Activated T-helper 1 cell treated with Interleukin-2 at 50 U/mL for 16 hours (primary cell): ENCODE results near the gene UNC5B.

Experiments used
- DNase-seq: peaks from one replicate; pipeline ENCODE4 v3.0.0-alpha.2; 2020; ENCODE audit warnings: low read depth

Gene UNC5B

GRCh38 chr10:71255550-71255807 is 43.1 kb downstream of the UNC5B start:
- DNase-seq: no peak

DNA sequence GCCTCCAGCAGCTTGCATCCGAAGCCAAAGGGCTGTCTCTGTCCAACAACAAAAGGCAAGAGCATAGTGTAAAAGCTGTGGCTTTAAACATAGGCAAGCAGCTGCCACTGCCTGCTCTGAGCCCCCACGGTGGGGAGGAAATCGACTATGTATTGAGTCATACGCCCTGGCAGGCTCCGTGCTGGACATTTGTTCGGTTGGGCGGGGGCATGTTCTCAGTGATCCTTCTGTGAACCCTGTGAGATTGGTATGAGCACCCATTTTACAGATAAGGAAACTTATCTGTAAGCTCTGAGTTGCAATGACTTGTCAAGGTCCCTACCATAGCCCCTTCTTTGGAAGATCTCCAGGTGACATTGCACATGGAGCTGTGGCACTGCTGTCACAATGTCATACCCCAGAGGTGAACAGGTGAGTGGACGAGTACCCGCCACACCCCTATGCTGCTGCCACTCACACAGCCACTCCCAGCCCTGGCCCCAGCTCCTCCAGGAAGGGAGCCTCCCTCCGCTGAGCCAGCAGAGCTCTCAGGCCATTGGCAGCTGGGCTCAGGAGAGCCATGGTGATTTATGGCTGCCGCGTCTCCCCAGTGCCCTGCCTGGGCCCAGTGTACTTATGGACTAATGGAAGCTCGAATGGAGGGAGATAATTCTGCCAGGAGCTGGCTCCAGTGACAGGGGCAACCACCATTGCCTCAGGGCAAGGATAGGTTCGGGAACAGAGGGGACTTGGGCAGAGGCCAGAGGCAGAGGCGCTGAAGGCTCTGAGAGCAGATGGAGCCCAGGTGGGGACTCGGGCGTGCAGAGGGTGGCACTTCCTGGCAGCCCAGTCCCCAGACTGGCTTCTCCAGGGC is 43.7 kb downstream of the UNC5B start:
- DNase-seq: no peak

DNA sequence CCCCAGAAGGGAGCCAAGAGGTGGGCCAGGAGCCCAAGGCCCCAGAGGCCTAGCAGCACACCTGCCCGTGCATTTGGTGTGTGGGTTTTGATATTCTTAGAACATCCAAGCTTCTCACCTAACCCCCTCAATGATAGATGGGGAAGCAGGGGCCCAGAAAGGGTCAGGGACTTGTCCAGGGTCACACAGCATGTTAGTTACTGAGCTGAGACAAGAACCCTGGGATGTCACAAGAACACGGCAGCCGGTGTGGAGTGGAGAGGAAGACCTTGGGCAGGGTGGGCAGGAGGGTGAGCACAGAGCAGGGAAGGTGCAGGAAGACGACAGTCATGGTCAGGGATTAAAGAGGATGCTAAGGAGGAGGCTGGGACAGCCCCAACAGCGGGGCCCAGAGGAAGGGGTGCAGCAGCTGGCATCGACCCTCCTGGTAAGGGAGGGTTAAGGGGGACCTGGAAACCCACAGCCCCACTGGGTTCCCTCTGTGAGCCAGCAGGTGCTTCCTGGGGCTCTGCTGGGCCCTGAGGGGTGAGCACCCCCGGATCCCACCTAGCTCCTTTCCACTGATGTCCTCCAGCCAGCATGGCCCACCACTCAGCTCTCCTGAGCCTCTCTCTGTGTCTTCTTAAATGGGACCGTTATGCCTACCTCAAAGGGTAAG is 44.4 kb downstream of the UNC5B start:
- DNase-seq: no peak

GRCh38 chr10:71257319-71257997 is 45.1 kb downstream of the UNC5B start:
- no peak for DNase-seq

GRCh38 chr10:71258046-71258445 is 45.7 kb downstream of the UNC5B start:
- DNase-seq: no peak

- DNase-seq: no peak
Observed at GRCh38 chr10:71258446-71259145, 46.2 kb downstream of the UNC5B start.

DNA sequence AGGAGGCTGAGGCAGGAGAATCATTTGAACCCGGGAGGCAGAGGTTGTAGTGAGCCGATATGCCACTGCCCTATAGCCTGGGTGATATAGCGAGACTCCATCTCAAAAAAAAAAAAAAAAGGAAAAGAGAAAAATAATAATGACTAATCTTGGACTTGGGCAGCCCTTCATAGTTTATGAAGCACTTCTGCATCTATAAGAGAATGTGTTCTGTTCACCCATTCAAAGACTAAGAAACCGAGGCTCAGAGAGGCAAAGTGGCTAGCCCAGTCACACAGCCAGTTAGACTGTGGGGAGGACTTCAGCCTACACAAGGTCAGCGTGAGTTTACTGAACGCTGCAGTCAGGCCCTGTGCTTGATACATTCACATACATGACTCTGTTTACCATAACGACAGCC is 46.9 kb downstream of the UNC5B start:
- no peak for DNase-seq

DNA sequence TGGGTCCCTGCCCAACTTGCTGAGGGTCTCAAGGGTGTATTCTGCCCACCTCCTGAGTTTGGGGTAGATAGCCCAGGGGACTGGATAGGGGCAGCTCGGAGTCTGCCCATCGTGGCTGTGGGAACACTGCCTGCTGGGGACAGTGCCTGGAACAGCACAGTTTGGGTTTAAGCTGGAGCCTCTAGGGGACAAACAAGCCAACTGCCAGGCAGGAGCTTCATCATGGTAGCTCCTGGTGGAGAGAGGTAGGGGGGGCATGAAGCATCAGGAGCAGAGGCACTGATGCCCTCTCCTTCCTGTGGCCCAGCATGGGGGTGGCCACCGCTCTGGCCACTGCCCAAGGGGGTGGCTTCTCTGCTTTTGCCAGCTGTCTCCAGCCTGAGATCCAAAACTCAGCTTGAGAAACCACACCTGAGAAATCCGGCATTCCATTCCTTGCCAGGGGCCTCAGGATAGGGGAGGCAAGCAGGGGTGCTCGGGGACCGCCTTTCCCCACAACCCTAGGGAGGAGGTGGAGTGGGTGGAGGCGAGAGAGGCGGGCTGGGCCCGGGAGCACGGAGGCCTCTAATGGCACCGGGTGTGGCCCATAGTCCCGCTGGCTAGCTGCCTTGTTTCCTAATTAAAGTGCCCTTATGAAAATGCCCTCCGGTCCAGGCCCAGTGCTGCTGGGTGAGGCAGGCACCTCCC is 47.6 kb downstream of the UNC5B start:
- DNase-seq: no peak

GRCh38 chr10:71260622-71261325 is 48.4 kb downstream of the UNC5B start:
- DNase-seq: no peak

DNA sequence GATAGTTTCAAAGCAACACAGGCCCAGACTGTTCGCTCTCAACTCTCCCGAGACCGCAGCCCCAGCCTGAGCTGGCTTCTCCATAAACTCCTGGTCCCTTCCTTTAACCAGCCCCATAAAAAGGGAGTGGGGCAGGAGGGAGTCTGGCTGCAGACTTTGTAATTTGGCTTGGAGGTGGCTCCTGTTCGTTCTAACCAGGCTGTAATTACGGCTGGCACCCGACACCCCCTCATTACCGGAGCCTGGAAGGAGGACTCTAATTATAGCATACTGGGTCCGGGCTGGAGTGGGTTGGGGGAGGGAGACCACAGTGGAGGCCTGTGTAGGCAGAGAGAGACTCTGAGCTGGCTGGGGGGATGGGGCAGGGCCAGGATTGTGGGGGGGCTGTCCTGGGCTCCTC is 49.7 kb downstream of the UNC5B start:
- DNase-seq: no peak

- no peak for DNase-seq
Observed at GRCh38 chr10:71262817-71263216, 50.4 kb downstream of the UNC5B start.

DNA sequence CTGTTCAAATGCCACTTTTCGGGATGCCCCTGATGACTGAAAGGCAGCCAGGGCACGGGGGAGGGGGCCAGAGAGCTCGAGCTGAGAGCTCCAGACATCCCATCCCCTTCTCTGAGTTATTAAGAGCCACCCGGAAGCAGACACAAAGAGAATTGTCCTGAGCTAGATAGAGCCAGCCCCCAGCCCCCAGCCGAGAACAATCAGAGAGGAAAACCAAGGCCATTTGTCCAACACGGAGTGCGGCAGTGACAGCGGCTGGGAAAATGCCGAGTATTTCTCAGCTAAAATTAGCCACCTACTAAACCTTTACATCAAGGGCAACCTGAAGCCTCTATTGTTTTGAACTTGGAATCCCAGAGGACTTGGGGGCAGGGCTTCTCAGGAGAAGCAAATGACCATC is 51.0 kb downstream of the UNC5B start:
- no peak for DNase-seq

DNA sequence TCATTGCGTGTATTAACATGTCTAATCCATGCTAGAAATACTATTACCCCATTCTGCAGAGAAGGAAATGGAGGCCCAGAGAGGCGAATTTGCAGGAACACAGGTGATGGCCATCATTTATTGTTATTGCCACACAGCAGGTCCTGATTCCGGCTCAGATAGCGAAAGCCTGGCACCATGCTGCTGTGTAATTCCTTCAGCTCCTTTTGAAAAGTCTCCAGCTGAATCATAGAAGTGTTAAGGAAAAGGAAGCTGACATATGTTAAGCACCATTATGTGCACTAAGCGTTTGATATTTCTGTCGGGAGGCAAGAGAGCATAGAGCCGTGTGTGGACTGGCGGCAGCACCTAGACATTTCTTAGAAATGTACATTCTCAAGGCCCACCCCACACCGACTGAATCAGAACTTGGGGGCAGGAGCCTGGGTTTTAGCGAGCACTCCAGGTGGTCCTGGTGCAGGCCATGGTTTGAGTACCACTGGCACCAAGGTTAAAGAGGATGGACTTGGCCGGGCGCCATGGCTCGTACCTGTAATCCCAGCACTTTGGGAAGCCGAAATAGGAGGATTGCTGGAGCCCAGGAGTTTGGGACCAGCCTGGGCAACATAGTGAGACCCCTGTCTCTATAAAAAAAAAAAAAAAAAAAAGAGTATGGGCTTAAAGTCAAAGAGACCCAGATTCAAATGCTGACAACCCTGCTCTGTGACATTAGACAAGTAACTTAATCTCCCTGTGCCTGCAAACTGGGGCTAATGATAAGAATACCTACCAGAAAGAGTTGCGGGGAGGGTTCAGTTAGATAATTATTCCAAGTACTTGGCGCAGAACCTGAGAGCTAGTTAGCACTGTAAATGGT is 52.2 kb downstream of the UNC5B start:
- DNase-seq: no peak

DNA sequence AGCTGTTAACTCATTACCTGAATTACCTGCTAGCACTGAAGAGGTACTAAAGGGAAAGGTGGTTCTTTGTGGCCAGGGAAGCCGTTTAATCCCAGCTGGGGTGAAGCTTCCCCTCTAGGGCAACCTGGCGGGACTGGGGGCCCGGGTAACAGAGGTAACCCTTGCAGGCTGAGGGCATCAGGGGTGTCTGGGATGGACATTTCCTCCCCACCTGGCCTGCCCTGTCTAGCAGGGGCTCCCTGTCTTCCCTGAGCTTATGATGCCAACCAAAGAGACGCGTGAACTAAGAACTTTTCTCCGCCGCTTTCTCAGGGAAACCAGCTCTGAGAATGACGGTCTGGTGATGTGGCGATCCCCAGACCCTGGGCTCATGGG is 52.8 kb downstream of the UNC5B start:
- no peak for DNase-seq

DNA sequence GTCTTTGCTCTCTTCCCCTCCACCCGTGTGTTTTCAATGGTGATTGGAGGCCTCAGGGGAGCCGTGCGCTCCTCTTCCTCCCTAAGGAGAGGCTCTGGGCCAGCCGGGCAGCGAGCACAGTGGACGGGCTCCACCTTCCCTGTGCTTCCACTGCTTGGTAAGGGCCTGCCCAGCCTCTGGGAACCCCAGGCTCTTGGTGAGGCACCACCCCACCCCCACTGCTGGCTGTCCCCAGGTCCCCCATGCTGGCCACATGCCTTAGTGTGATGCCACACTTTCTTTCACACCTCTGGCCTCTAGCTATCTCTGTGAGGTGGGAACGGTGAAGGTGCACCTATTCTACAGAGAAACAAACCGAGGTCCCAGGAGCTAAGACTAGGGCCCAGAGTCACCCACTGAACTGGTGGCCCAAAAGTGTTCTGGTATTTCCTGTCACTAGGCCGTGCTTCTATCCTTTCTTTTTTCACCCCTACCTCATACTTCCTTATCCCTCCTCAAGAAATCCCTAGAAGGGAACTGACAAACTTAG is 53.3 kb downstream of the UNC5B start:
- no peak for DNase-seq

- no peak for DNase-seq
Observed at GRCh38 chr10:71266147-71266917, 54.0 kb downstream of the UNC5B start.

DNA sequence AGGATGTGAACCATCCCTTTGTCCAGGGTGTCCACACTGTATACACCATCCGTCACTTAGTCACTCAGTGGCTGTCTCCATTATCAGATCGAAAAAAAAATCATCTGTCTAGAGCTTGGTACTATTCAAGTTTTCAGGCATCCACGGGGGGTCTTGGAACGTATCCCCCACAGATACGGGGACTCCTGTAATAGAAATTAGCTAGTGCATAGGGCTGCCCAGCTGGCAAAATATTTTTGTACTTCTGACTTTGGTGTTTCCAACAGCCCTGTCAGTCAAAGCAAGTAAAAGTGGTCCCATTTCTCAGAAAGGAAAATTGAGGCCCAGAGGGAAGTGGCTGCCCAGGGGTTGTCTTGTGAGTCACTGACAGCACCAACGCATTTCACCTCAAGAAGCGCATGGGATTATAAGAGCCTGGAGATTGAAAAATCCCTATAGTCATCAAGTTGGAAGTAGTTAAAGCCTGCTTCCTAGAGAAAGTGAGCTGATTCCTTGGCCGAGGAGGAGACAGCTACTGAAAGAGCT is 54.6 kb downstream of the UNC5B start:
- DNase-seq: no peak

- no peak for DNase-seq
Observed at GRCh38 chr10:71267508-71268240, 55.3 kb downstream of the UNC5B start.

- DNase-seq: no peak
Observed at GRCh38 chr10:71268247-71268691, 55.9 kb downstream of the UNC5B start.
